Kidney (tissue), 14 donors: ENCODE results near the gene FAM83B. TPM values are rescaled to one million over a fixed set of nuclear protein-coding genes. Genes with fewer than 3 reads are reported as not detected.

Experiments used
- DNase-seq, 5 donors: peaks; one replicate each; pipeline ENCODE4 v3.0.0-alpha.2; 2013 to 2020
- FAIRE-seq: peaks from 2 replicates; lab custom pipeline; 2012; peaks lifted over from hg19 to GRCh38; lab: Jason Lieb, UNC
- H3K27ac ChIP-seq, 2 donors: one replicate each; pipeline ENCODE4 v1.7.0; 2013; ENCODE audit warnings: low read depth in 2 of 2, low read length in 2 of 2, inconsistent platforms in 1 of 2
- H3K27me3 ChIP-seq: one replicate; pipeline ENCODE4 v1.7.1; 2013; ENCODE audit warnings: low read length, inconsistent platforms; ENCODE audit not compliant: control insufficient read depth, insufficient read depth
- H3K36me3 ChIP-seq, 3 donors: one replicate each; pipeline versions ENCODE4 v1.7.0 to v1.7.1; 2013; ENCODE audit warnings: low read length in 3 of 3, control low read depth in 1 of 3, inconsistent platforms in 1 of 3; ENCODE audit not compliant: insufficient read depth in 3 of 3, control insufficient read depth in 2 of 3
- H3K4me1 ChIP-seq, 3 donors: one replicate each; pipeline versions ENCODE4 v1.7.0 to v1.7.1; 2013; ENCODE audit warnings: low read length in 3 of 3, inconsistent platforms in 1 of 3, low read depth in 1 of 3; ENCODE audit not compliant: control insufficient read depth in 2 of 3, insufficient read depth in 2 of 3
- H3K4me3 ChIP-seq, 3 donors: one replicate each; pipeline versions ENCODE4 v1.7.0 to v1.8.1; 2013; ENCODE audit warnings: low read length in 3 of 3, control low read depth in 1 of 3, inconsistent platforms in 1 of 3
- H3K9ac ChIP-seq, 3 donors: one replicate each; pipeline versions ENCODE4 v1.7.0 to v1.7.1; 2013; ENCODE audit warnings: low read length in 3 of 3, control low read depth in 1 of 3, inconsistent platforms in 1 of 3
- H3K9me3 ChIP-seq, 3 donors: one replicate each; pipeline versions ENCODE4 v1.7.0 to v1.7.1; 2013; ENCODE audit warnings: low read length in 3 of 3, control low read depth in 1 of 3, inconsistent platforms in 1 of 3; ENCODE audit not compliant: control insufficient read depth in 2 of 3, insufficient read depth in 1 of 3
- intact Hi-C: fragments of 100-400 bp; cut with DNase I; formaldehyde crosslinking; loops from one replicate; pipeline ENCODE4 v1.11.1; 2022
- polyA plus RNA-seq: library from polyadenylated mRNA; stranded (reverse); fragments of 350-450 nt; fragmentation: Illumina TruSeq; extraction: RNeasy Lipid Tissue Mini Kit (QIAGEN cat#74804); gene quantifications from one replicate; pipeline ENCODE4 v1.2.3, GENCODE V29; 2014; ENCODE audit warnings: low read depth, low replicate concordance; ENCODE audit not compliant: insufficient read depth
- total RNA-seq: library from RNA; stranded (reverse); fragmentation: NEBNext Ultra II Directional; extraction: Animal tissue kit (Norgen Biotek cat#: 25700); gene quantifications from one replicate; pipeline ENCODE4 v1.2.1, GENCODE V29; 2021
- TF ChIP-seq, protein P1 (sequence below): IDR thresholded peaks from 3 replicates; pipeline ENCODE4 v1.5.1; 2012; ENCODE audit warnings: mild to moderate bottlenecking, moderate library complexity, borderline replicate concordance; ENCODE audit not compliant: insufficient read depth; ENCODE audit errors: extremely low read depth
- donor health status: control.
- donor health status: control.
- donor health status: control.
- donor health status: control.
- donor health status: control.
- donor health status: DM: yes; HTN: yes; CAD: no.
- donor health status: Normal renal cell carcinoma (clear cell type).

FAM83B gene
- total and polyA plus RNA-seq, 2 donors from 2014 or later: 0.77 to 12.7 TPM

GRCh38 chr6:54897462-54898189 is 51.1 kb downstream of the FAM83B start:
- Histone ChIP-seq H3K4me3 (no peak overlapping the region), H3K9ac (no peak overlapping the region), H3K9me3 (no peaks in the 10 kb centered on the region), H3K36me3 (no peaks in the 10 kb centered on the region), H3K27ac (no peak overlapping the region), H3K27me3 (no peaks in the 10 kb centered on the region), H3K4me1 (no peaks in the 10 kb centered on the region)
- TF ChIP-seq, protein P1, sequence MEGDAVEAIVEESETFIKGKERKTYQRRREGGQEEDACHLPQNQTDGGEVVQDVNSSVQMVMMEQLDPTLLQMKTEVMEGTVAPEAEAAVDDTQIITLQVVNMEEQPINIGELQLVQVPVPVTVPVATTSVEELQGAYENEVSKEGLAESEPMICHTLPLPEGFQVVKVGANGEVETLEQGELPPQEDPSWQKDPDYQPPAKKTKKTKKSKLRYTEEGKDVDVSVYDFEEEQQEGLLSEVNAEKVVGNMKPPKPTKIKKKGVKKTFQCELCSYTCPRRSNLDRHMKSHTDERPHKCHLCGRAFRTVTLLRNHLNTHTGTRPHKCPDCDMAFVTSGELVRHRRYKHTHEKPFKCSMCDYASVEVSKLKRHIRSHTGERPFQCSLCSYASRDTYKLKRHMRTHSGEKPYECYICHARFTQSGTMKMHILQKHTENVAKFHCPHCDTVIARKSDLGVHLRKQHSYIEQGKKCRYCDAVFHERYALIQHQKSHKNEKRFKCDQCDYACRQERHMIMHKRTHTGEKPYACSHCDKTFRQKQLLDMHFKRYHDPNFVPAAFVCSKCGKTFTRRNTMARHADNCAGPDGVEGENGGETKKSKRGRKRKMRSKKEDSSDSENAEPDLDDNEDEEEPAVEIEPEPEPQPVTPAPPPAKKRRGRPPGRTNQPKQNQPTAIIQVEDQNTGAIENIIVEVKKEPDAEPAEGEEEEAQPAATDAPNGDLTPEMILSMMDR: no peak
- no peak for DNase-seq
- intact Hi-C loops: no loop called here
- FAIRE-seq: no peak

- H3K36me3 ChIP-seq: no peaks in the 10 kb centered on the region
- TF ChIP-seq, protein P1: no peak
- no peak for FAIRE-seq
- H3K4me3 ChIP-seq: no peak overlapping the region
- H3K27ac ChIP-seq: no peak overlapping the region
- H3K4me1 ChIP-seq: no peaks in the 10 kb centered on the region
- no peaks in the 10 kb centered on the region for H3K27me3 ChIP-seq
- no peak for DNase-seq
- intact Hi-C loops: no loop called here
- no peak overlapping the region for H3K9ac ChIP-seq
- no peaks in the 10 kb centered on the region for H3K9me3 ChIP-seq
Observed at GRCh38 chr6:54898767-54899166, 52.2 kb downstream of the FAM83B start.

GRCh38 chr6:54899442-54899841 is 52.9 kb downstream of the FAM83B start:
- Histone ChIP-seq H3K4me1 (no peaks in the 10 kb centered on the region), H3K9me3 (no peaks in the 10 kb centered on the region), H3K27me3 (no peaks in the 10 kb centered on the region), H3K4me3 (no peak overlapping the region), H3K27ac (no peak overlapping the region), H3K9ac (no peak overlapping the region), H3K36me3 (no peaks in the 10 kb centered on the region)
- intact Hi-C loops: no loop called here
- no peak for FAIRE-seq
- no peak for DNase-seq
- TF ChIP-seq, protein P1: no peak
